ENCODE results near the gene NUP37. TPM values are rescaled to one million over a fixed set of nuclear protein-coding genes. Genes with fewer than 3 reads are reported as not detected.
A peak's percentile ranks its signal among the peaks of the same experiment; 100 is the strongest.
"Not testable (repeated sequence)": the region's sequence is repeated elsewhere in the genome, so short reads cannot be mapped to it uniquely, and the experiment has no call there.

NUP37 gene
- polyA plus RNA-seq, 1 donor from 2014 or later, result 21.6 TPM

DNA sequence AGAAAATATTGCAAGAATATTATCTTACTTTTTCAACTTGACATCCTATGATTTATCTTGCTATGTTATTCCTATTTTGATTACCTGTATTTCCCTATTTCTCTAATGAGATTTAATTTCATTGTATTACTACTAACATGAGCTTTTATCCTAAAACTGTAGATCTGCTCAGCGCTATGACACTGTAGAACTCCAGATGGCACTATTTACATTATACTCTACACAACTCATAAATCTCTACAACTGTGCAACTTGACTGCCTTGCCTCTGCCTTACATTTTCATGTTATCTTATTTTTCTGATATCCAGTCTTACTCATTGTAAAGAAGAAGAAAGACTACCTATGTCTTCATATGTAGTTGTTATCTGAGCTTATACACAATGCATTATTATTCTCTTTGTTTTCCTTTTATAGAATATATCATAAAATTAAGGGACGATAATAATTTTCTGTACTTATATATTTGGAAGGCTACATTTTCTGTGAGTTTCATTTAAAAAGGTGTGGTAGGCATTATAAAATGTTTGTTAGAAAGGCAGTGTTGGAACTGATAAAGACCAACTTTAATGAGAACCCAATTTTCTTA lies 24.1 kb downstream of the NUP37 start:
- no peaks in the 10 kb centered on the region for H3K9me3 ChIP-seq (ENCODE audit: low read length)
- no peaks in the 10 kb centered on the region for H3K36me3 ChIP-seq (ENCODE audit: insufficient read depth, low read length)
- H3F3A ChIP-seq (ENCODE audit: insufficient read depth, low read length, poor library complexity, severe bottlenecking), result no peaks in the 10 kb centered on the region
- H3K79me2 ChIP-seq (replicated peaks; ENCODE audit: insufficient read depth, low read length), result no peaks in the 10 kb centered on the region
- H2AFZ ChIP-seq (ENCODE audit: low read depth, low read length), result no peak overlapping the region
- H3K9me2 ChIP-seq (ENCODE audit: insufficient read depth, low read length), result no peaks in the 10 kb centered on the region
- no peaks in the 10 kb centered on the region for H3K27me3 ChIP-seq (ENCODE audit: insufficient read depth, low read depth, low read length)
- H3K27ac ChIP-seq (ENCODE audit: low read length), result no peak overlapping the region
- H3K4me3 ChIP-seq (ENCODE audit: low read length), result no peak overlapping the region
- no peak overlapping the region for H3K9ac ChIP-seq (ENCODE audit: low read length)
- H3K4me2 ChIP-seq (ENCODE audit: low read length), result no peak overlapping the region
- no peaks in the 10 kb centered on the region for H4K20me1 ChIP-seq (ENCODE audit: insufficient read depth)
- TF ChIP-seq MXI1 (conservative IDR thresholded peaks at IDR 0.05; ENCODE audit: poor library complexity, severe bottlenecking), result no peak
- TF ChIP-seq, protein P1, sequence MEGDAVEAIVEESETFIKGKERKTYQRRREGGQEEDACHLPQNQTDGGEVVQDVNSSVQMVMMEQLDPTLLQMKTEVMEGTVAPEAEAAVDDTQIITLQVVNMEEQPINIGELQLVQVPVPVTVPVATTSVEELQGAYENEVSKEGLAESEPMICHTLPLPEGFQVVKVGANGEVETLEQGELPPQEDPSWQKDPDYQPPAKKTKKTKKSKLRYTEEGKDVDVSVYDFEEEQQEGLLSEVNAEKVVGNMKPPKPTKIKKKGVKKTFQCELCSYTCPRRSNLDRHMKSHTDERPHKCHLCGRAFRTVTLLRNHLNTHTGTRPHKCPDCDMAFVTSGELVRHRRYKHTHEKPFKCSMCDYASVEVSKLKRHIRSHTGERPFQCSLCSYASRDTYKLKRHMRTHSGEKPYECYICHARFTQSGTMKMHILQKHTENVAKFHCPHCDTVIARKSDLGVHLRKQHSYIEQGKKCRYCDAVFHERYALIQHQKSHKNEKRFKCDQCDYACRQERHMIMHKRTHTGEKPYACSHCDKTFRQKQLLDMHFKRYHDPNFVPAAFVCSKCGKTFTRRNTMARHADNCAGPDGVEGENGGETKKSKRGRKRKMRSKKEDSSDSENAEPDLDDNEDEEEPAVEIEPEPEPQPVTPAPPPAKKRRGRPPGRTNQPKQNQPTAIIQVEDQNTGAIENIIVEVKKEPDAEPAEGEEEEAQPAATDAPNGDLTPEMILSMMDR (IDR thresholded peaks at IDR 0.05; ENCODE audit: poor library complexity, severe bottlenecking), result peak; percentile 79
- TF ChIP-seq EP300 (conservative IDR thresholded peaks at IDR 0.05; ENCODE audit: poor library complexity, severe bottlenecking), result no peak
- TF ChIP-seq, protein P2, sequence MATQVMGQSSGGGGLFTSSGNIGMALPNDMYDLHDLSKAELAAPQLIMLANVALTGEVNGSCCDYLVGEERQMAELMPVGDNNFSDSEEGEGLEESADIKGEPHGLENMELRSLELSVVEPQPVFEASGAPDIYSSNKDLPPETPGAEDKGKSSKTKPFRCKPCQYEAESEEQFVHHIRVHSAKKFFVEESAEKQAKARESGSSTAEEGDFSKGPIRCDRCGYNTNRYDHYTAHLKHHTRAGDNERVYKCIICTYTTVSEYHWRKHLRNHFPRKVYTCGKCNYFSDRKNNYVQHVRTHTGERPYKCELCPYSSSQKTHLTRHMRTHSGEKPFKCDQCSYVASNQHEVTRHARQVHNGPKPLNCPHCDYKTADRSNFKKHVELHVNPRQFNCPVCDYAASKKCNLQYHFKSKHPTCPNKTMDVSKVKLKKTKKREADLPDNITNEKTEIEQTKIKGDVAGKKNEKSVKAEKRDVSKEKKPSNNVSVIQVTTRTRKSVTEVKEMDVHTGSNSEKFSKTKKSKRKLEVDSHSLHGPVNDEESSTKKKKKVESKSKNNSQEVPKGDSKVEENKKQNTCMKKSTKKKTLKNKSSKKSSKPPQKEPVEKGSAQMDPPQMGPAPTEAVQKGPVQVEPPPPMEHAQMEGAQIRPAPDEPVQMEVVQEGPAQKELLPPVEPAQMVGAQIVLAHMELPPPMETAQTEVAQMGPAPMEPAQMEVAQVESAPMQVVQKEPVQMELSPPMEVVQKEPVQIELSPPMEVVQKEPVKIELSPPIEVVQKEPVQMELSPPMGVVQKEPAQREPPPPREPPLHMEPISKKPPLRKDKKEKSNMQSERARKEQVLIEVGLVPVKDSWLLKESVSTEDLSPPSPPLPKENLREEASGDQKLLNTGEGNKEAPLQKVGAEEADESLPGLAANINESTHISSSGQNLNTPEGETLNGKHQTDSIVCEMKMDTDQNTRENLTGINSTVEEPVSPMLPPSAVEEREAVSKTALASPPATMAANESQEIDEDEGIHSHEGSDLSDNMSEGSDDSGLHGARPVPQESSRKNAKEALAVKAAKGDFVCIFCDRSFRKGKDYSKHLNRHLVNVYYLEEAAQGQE (IDR thresholded peaks at IDR 0.05; ENCODE audit: borderline replicate concordance), result no peak
- no peak for TF ChIP-seq EZH2 (IDR thresholded peaks at IDR 0.05; ENCODE audit: borderline replicate concordance, insufficient read depth, low read length, poor library complexity, severe bottlenecking)
- TF ChIP-seq SMC3 (conservative IDR thresholded peaks at IDR 0.05; ENCODE audit: poor library complexity), result peak; percentile 90
- no peak for TF ChIP-seq TAF1 (IDR thresholded peaks at IDR 0.05; ENCODE audit: low read depth)
- peak; percentile 76 for TF ChIP-seq RAD21 (conservative IDR thresholded peaks at IDR 0.05)
- no peak for TF ChIP-seq POLR2AphosphoS5 (IDR thresholded peaks at IDR 0.05)

DNA sequence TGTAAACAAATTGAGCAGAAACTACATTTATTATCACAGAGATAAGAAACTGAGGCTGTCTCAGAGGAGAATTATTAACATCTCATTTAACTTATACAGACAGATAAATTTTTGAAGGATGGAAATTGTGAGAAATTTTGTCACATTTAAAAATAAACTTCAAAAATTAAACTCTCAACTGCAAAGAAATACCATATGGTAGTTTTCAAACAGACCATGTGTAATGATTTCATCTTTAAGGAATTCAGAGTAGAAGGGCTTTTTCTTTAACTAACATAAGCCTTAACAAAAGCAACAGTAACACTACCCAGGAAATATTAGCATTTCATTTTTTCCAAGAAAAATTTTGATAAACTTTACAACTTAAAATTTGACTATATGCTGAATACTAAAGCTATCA lies 26.6 kb downstream of the NUP37 start:
- Histone ChIP-seq H3K4me2 (ENCODE audit: low read length) (no peak overlapping the region), H3K79me2 (replicated peaks; ENCODE audit: insufficient read depth, low read length) (no peaks in the 10 kb centered on the region), H3K9ac (ENCODE audit: low read length) (no peak overlapping the region), H4K20me1 (ENCODE audit: insufficient read depth) (no peaks in the 10 kb centered on the region), H3K9me3 (ENCODE audit: low read length) (no peaks in the 10 kb centered on the region), H3K27me3 (ENCODE audit: insufficient read depth, low read depth, low read length) (no peaks in the 10 kb centered on the region), H3K4me3 (ENCODE audit: low read length) (no peak overlapping the region), H3F3A (ENCODE audit: insufficient read depth, low read length, poor library complexity, severe bottlenecking) (no peaks in the 10 kb centered on the region), H3K27ac (ENCODE audit: low read length) (no peak overlapping the region), H3K9me2 (ENCODE audit: insufficient read depth, low read length) (no peaks in the 10 kb centered on the region), H3K36me3 (ENCODE audit: insufficient read depth, low read length) (peaks cover 6% of the 10 kb centered on the region), H2AFZ (ENCODE audit: low read depth, low read length) (no peak overlapping the region)
- TF ChIP-seq, protein P2 (IDR thresholded peaks at IDR 0.05; ENCODE audit: borderline replicate concordance), result no peak
- TF ChIP-seq SMC3 (conservative IDR thresholded peaks at IDR 0.05; ENCODE audit: poor library complexity) (no peak), RAD21 (conservative IDR thresholded peaks at IDR 0.05) (no peak), MXI1 (conservative IDR thresholded peaks at IDR 0.05; ENCODE audit: poor library complexity, severe bottlenecking) (no peak), POLR2AphosphoS5 (IDR thresholded peaks at IDR 0.05) (no peak), EZH2 (IDR thresholded peaks at IDR 0.05; ENCODE audit: borderline replicate concordance, insufficient read depth, low read length, poor library complexity, severe bottlenecking) (no peak), EP300 (conservative IDR thresholded peaks at IDR 0.05; ENCODE audit: poor library complexity, severe bottlenecking) (no peak), TAF1 (IDR thresholded peaks at IDR 0.05; ENCODE audit: low read depth) (no peak)
- TF ChIP-seq, protein P1 (IDR thresholded peaks at IDR 0.05; ENCODE audit: poor library complexity, severe bottlenecking), result no peak

DNA sequence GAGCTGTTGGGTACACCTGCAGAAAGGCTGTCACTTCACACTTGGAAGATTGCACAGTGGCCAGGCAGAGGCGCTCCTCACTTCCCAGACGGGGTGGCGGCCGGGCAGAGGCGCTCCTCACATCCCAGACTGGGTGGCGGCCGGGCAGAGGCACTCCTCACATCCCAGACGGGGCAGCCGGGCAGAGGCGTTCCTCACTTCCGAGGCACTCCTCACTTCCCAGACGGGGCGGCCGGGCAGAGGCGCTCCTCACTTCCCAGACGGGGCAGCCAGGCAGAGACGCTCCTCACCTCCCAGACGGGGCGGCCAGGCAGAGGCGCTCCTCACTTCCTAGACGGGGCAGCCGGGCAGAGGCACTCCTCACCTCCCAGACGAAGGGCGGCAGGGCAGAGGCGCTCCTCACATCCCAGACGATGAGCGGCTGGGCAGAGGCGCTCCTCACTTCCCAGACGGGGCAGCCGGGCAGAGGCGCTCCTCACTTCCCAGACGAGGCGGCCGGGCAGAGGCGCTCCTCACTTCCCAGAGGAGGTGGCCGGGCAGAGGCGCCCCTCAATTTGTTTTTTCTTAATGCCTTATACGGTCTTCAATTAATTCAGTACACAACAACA lies 30.6 kb downstream of the NUP37 start:
- H4K20me1 ChIP-seq (ENCODE audit: insufficient read depth); H3F3A ChIP-seq (ENCODE audit: insufficient read depth, low read length, poor library complexity, severe bottlenecking); H3K79me2 ChIP-seq (replicated peaks; ENCODE audit: insufficient read depth, low read length); H3K4me2 ChIP-seq (ENCODE audit: low read length); H3K9me2 ChIP-seq (ENCODE audit: insufficient read depth, low read length); H3K4me3 ChIP-seq (ENCODE audit: low read length); H3K9me3 ChIP-seq (ENCODE audit: low read length); H3K36me3 ChIP-seq (ENCODE audit: insufficient read depth, low read length); H2AFZ ChIP-seq (ENCODE audit: low read depth, low read length); H3K27me3 ChIP-seq (ENCODE audit: insufficient read depth, low read depth, low read length); H3K27ac ChIP-seq (ENCODE audit: low read length); H3K9ac ChIP-seq (ENCODE audit: low read length): not testable (repeated sequence)

All from neural cell (in vitro differentiated cells).